ENCODE data around the gene SLIT1.

The SLIT1 gene

DNA sequence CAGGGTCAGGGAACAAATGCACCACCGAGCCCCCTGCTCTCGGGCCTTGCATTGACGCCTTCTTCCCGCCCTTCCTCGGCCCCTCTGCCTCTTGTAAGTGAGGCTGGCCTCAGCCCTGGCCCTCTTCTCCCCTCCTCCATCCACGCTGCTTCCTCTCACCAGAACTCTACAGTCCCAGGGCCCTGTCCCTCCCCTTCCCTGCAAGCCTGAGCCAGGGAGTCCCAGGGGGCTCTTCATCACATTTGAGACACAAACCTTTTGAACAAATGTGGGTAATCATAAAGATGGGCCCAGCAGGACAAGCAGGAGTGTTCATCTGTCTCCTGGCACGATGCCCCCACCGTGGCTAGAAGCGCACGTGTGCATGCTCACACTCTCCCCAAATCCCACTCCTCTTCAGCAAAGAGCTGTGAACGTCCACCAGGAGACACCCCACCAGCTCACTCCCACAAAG is 57.7 kb downstream of the SLIT1 start:
- Histone ChIP-seq H3F3A (ENCODE audit: insufficient read depth, low read length) (no peaks in the 10 kb centered on the region), H3K9me2 (ENCODE audit: low read depth, low read length) (no peaks in the 10 kb centered on the region), H3K9me3 (ENCODE audit: low read length) (no peaks in the 10 kb centered on the region), H3K27ac (ENCODE audit: low read depth, low read length, poor library complexity, severe bottlenecking) (no peak overlapping the region), H3K4me2 (ENCODE audit: low read length) (no peak overlapping the region), H3K36me3 (ENCODE audit: insufficient read depth, low read length) (no peaks in the 10 kb centered on the region), H2AFZ (ENCODE audit: low read length) (no peak overlapping the region), H3K27me3 (ENCODE audit: insufficient read depth, low read length) (no peaks in the 10 kb centered on the region), H4K20me1 (ENCODE audit: insufficient read depth, low read length) (no peaks in the 10 kb centered on the region), H3K9ac (ENCODE audit: low read length) (no peak overlapping the region), H3K79me2 (ENCODE audit: insufficient read depth, low read length) (no peaks in the 10 kb centered on the region), H3K4me3 (ENCODE audit: low read depth, low read length, poor library complexity, severe bottlenecking) (no peak overlapping the region), H3K4me1 (ENCODE audit: insufficient read depth, low read length, severe bottlenecking) (no peaks in the 10 kb centered on the region)
- TF ChIP-seq CTCF (IDR thresholded peaks at IDR 0.05; ENCODE audit: low read length) (no peak), EZH2 (IDR thresholded peaks at IDR 0.05; ENCODE audit: borderline replicate concordance, low read length) (no peak)

GRCh38 chr10:97127509-97127908 is 58.2 kb downstream of the SLIT1 start:
- Histone ChIP-seq H3K4me3 (ENCODE audit: low read depth, low read length, poor library complexity, severe bottlenecking) (no peak overlapping the region), H3K9me3 (ENCODE audit: low read length) (no peaks in the 10 kb centered on the region), H3K9ac (ENCODE audit: low read length) (no peak overlapping the region), H3F3A (ENCODE audit: insufficient read depth, low read length) (no peaks in the 10 kb centered on the region), H2AFZ (ENCODE audit: low read length) (no peak overlapping the region), H3K36me3 (ENCODE audit: insufficient read depth, low read length) (no peaks in the 10 kb centered on the region), H3K4me1 (ENCODE audit: insufficient read depth, low read length, severe bottlenecking) (no peaks in the 10 kb centered on the region), H3K27ac (ENCODE audit: low read depth, low read length, poor library complexity, severe bottlenecking) (no peak overlapping the region), H3K79me2 (ENCODE audit: insufficient read depth, low read length) (no peaks in the 10 kb centered on the region), H3K4me2 (ENCODE audit: low read length) (no peak overlapping the region), H4K20me1 (ENCODE audit: insufficient read depth, low read length) (no peaks in the 10 kb centered on the region), H3K9me2 (ENCODE audit: low read depth, low read length) (no peaks in the 10 kb centered on the region), H3K27me3 (ENCODE audit: insufficient read depth, low read length) (no peaks in the 10 kb centered on the region)
- TF ChIP-seq EZH2 (IDR thresholded peaks at IDR 0.05; ENCODE audit: borderline replicate concordance, low read length) (no peak), CTCF (IDR thresholded peaks at IDR 0.05; ENCODE audit: low read length) (no peak)

DNA sequence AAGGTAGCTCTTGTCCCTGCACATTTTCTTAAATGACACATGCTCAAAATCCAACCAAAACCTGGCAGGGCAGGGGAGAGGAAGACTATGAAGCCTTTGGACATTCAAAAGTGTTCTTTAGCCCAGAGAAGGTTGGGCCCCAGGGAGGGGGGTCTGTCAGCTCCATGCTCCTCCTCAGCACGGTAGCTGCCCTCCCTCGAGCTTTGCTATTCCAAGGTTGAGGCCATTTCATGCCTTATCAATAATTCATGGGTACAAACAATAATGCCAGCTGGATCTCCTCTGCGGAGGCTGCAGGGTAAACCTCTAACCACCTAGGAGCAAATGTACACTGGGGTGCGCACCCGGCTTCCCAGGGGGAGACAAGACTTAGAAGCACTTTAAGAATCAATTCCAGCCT is 61.5 kb downstream of the SLIT1 start:
- no peaks in the 10 kb centered on the region for H3K36me3 ChIP-seq (ENCODE audit: insufficient read depth, low read length)
- no peak overlapping the region for H3K9ac ChIP-seq (ENCODE audit: low read length)
- no peaks in the 10 kb centered on the region for H3K9me2 ChIP-seq (ENCODE audit: low read depth, low read length)
- TF ChIP-seq EZH2 (IDR thresholded peaks at IDR 0.05; ENCODE audit: borderline replicate concordance, low read length), result no peak
- TF ChIP-seq CTCF (IDR thresholded peaks at IDR 0.05; ENCODE audit: low read length), result no peak
- no peak overlapping the region for H3K27ac ChIP-seq (ENCODE audit: low read depth, low read length, poor library complexity, severe bottlenecking)
- no peaks in the 10 kb centered on the region for H4K20me1 ChIP-seq (ENCODE audit: insufficient read depth, low read length)
- no peak overlapping the region for H3K4me3 ChIP-seq (ENCODE audit: low read depth, low read length, poor library complexity, severe bottlenecking)
- no peaks in the 10 kb centered on the region for H3K9me3 ChIP-seq (ENCODE audit: low read length)
- no peaks in the 10 kb centered on the region for H3K79me2 ChIP-seq (ENCODE audit: insufficient read depth, low read length)
- no peaks in the 10 kb centered on the region for H3K27me3 ChIP-seq (ENCODE audit: insufficient read depth, low read length)
- no peaks in the 10 kb centered on the region for H3F3A ChIP-seq (ENCODE audit: insufficient read depth, low read length)
- no peaks in the 10 kb centered on the region for H3K4me1 ChIP-seq (ENCODE audit: insufficient read depth, low read length, severe bottlenecking)
- H3K4me2 ChIP-seq (ENCODE audit: low read length), result no peak overlapping the region
- H2AFZ ChIP-seq (ENCODE audit: low read length), result no peak overlapping the region
